ENCODE results near the gene PLEKHM3. TPM values are rescaled to one million over a fixed set of nuclear protein-coding genes. Genes with fewer than 3 reads are reported as not detected.
A peak's percentile ranks its signal among the peaks of the same experiment; 100 is the strongest.

PLEKHM3 gene
- total and polyA plus RNA-seq, 2 of the 13 experiments (the other 11 are each of a cell fraction or from before 2014, with no cell fraction given) = 4.5 to 4.7 TPM

DNA sequence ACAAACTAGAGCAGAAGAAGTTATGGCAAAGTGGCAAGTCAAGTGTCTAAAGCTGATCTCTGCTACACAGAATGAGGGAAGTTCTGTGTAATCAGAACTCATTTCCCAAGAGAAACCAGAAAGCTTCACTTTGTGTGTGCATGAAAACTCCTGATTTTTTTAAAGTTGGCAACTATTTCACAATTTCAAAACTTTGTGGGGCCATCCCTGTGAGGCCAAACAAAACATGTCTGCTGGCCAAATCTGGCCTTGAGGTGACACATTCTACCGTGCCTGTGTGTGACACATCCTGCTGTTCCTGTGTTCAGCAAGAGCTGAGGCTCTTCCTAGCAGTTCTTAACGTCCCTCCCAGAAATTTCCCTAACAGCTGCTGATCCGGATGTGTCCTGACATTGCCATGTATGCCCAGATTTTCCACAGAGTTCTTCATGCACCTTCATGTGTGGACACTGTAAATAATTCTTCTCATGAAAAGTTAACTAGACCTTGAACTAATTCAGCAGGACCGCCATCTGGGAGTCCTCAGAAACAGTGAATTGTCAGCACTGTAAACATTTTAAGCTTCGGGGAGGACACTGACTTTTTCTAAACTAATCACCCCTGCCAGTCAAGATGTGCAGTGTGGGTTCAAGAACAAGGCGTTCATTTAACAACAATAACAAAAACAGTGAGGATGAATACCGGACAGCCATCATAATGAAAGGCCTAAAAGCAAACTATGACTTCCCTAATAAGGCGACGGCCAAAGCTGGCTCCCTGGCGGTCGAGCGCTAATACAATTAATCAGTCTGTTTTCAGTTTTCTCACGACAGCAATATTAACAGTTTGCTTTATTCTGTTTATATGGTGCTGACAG, 99.0 kb downstream of the PLEKHM3 start (continued):
- TF ChIP-seq, protein P1, sequence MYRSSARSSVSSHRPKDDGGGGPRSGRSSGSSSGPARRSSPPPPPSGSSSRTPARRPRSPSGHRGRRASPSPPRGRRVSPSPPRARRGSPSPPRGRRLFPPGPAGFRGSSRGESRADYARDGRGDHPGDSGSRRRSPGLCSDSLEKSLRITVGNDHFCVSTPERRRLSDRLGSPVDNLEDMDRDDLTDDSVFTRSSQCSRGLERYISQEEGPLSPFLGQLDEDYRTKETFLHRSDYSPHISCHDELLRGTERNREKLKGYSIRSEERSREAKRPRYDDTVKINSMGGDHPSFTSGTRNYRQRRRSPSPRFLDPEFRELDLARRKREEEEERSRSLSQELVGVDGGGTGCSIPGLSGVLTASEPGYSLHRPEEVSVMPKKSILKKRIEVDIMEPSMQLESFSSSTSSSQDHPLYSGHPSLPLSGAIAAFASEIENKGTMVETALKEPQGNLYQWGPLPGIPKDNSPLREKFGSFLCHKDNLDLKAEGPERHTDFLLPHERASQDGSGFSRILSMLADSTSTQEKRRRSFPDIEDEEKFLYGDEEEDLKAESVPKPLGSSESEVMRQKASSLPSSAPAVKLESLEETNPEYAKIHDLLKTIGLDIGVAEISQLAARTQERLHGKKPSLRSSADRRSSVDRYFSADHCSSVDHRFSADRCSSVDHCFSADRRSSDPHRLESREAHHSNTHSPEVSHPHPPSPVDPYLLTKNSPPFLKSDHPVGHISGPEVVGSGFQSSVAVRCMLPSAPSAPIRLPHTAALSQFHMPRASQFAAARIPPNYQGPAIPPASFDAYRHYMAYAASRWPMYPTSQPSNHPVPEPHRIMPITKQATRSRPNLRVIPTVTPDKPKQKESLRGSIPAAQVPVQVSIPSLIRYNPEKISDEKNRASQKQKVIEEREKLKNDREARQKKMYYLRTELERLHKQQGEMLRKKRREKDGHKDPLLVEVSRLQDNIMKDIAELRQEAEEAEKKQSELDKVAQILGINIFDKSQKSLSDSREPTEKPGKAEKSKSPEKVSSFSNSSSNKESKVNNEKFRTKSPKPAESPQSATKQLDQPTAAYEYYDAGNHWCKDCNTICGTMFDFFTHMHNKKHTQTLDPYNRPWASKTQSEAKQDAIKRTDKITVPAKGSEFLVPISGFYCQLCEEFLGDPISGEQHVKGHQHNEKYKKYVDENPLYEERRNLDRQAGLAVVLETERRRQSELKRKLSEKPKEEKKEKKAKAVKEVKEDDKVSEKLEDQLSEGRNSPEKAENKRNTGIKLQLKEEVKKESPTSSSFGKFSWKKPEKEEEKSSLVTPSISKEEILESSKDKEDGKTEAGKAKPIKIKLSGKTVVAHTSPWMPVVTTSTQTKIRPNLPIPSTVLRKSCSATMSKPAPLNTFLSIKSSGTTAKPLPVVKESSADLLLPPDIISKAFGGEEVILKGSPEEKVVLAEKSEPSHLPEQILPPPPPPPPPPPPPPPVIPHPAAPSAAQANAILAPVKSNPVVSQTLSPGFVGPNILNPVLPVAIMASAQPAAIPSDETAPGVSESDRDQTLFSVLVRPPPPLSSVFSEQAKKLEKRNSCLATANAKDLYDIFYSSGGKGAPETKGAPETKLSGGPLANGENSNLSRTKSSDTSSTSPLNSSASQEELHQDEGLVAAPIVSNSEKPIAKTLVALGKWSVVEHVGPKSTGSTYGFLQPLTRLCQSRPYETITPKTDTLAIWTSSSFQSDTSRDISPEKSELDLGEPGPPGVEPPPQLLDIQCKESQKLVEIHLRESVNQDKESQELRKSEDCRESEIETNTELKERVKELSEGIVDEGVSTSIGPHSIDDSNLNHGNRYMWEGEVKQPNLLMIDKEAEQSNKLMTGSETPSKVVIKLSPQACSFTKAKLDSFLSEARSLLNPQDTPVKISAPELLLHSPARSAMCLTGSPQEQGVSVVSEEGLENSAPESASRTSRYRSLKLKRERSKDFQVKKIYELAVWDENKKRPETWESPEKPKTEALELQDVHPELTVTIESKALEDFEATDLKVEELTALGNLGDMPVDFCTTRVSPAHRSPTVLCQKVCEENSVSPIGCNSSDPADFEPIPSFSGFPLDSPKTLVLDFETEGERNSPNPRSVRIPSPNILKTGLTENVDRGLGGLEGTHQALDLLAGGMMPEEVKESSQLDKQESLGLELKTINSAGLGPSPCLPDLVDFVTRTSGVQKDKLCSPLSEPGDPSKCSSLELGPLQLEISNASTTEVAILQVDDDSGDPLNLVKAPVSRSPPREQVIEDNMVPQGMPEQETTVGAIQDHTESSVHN (CRISPR knock-in tag; IDR thresholded peaks at IDR 0.05) = no peak
- TF ChIP-seq ZNF782 (CRISPR knock-in tag; IDR thresholded peaks at IDR 0.05; ENCODE audit: borderline replicate concordance) (0 out of 2 replicates have a peak, but pooled peaks have one; percentile 41), ZNF331 (CRISPR knock-in tag; IDR thresholded peaks at IDR 0.05) (peak; percentile 86; the same call in 1 of the 2 replicates), ZFX (CRISPR knock-in tag; IDR thresholded peaks at IDR 0.05; ENCODE audit: low read depth) (peak; percentile 56), ZNF383 (CRISPR knock-in tag; IDR thresholded peaks at IDR 0.05; ENCODE audit: borderline replicate concordance) (no peak), ZNF326 (CRISPR knock-in tag; IDR thresholded peaks at IDR 0.05; ENCODE audit: borderline replicate concordance) (no peak), ZKSCAN5 (CRISPR knock-in tag; IDR thresholded peaks at IDR 0.05) (no peak), ZNF841 (CRISPR knock-in tag; IDR thresholded peaks at IDR 0.05; ENCODE audit: borderline replicate concordance) (no peak), SOX6 (IDR thresholded peaks at IDR 0.05) (no peak), SOX6 (CRISPR knock-in tag; IDR thresholded peaks at IDR 0.05) (peak; percentile 95), FIP1L1 (IDR thresholded peaks at IDR 0.05; ENCODE audit: borderline replicate concordance, insufficient read depth, low read depth, low read length) (no peak), TBX2 (CRISPR knock-in tag; IDR thresholded peaks at IDR 0.05; ENCODE audit: borderline replicate concordance) (peak; percentile 98)
- TF ChIP-seq, protein P2, sequence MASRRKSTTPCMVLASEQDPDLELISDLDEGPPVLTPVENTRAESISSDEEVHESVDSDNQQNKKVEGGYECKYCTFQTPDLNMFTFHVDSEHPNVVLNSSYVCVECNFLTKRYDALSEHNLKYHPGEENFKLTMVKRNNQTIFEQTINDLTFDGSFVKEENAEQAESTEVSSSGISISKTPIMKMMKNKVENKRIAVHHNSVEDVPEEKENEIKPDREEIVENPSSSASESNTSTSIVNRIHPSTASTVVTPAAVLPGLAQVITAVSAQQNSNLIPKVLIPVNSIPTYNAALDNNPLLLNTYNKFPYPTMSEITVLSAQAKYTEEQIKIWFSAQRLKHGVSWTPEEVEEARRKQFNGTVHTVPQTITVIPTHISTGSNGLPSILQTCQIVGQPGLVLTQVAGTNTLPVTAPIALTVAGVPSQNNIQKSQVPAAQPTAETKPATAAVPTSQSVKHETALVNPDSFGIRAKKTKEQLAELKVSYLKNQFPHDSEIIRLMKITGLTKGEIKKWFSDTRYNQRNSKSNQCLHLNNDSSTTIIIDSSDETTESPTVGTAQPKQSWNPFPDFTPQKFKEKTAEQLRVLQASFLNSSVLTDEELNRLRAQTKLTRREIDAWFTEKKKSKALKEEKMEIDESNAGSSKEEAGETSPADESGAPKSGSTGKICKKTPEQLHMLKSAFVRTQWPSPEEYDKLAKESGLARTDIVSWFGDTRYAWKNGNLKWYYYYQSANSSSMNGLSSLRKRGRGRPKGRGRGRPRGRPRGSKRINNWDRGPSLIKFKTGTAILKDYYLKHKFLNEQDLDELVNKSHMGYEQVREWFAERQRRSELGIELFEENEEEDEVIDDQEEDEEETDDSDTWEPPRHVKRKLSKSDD (CRISPR knock-in tag; IDR thresholded peaks at IDR 0.05; ENCODE audit: low read depth) = no peak
- TF ChIP-seq, protein P3, sequence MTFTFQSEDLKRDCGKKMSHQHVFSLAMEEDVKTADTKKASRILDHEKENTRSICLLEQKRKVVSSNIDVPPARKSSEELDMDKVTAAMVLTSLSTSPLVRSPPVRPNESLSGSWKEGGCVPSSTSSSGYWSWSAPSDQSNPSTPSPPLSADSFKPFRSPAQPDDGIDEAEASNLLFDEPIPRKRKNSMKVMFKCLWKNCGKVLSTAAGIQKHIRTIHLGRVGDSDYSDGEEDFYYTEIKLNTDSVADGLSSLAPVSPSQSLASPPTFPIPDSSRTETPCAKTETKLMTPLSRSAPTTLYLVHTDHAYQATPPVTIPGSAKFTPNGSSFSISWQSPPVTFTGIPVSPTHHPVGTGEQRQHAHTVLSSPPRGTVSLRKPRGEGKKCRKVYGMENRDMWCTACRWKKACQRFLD (CRISPR knock-in tag; IDR thresholded peaks at IDR 0.05; ENCODE audit: borderline replicate concordance) = peak; percentile 77; the same call in 1 of the 2 replicates

Data from HepG2 (cell line).